GF-D8 (cell line): ENCODE data around the gene SFTPD.

Source experiments
- DNase-seq: peaks from one replicate; lab custom pipeline; 2025; lab: John Stamatoyannopoulos, UW

Gene SFTPD

GRCh38 chr10:79944428-79945395 lies 4.2 kb downstream of the SFTPD start:
- DNase-seq, result no peak

- no peak for DNase-seq
These were observed 5.0 kb downstream of the SFTPD start for GRCh38 chr10:79943871-79944270.

GRCh38 chr10:79942261-79943185 lies 6.4 kb downstream of the SFTPD start:
- DNase-seq, result no peak

GRCh38 chr10:79941585-79942210 lies 7.2 kb downstream of the SFTPD start:
- DNase-seq, result no peak

- no peak for DNase-seq
These were observed 7.8 kb downstream of the SFTPD start for GRCh38 chr10:79941146-79941545.

GRCh38 chr10:79940431-79940830 lies 8.5 kb downstream of the SFTPD start:
- no peak for DNase-seq

GRCh38 chr10:79939969-79940368 lies 8.9 kb downstream of the SFTPD start:
- no peak for DNase-seq

GRCh38 chr10:79938728-79939406 lies 10.0 kb downstream of the SFTPD start:
- DNase-seq, result peak; percentile 77

- DNase-seq, result no peak
These were observed 11.2 kb downstream of the SFTPD start for GRCh38 chr10:79937701-79938151.

GRCh38 chr10:79936625-79937615 lies 12.0 kb downstream of the SFTPD start:
- no peak for DNase-seq

GRCh38 chr10:79933961-79934360 lies 14.9 kb downstream of the SFTPD start:
- DNase-seq, result no peak

GRCh38 chr10:79932841-79933379 lies 16.0 kb downstream of the SFTPD start:
- DNase-seq, result no peak

GRCh38 chr10:79932307-79932706 lies 16.6 kb downstream of the SFTPD start:
- no peak for DNase-seq

- DNase-seq, result no peak
These were observed 18.2 kb downstream of the SFTPD start for GRCh38 chr10:79930751-79931150.

- no peak for DNase-seq
These were observed 18.6 kb downstream of the SFTPD start for GRCh38 chr10:79930267-79930666.

GRCh38 chr10:79929409-79929904 lies 19.4 kb downstream of the SFTPD start:
- DNase-seq, result peak; percentile 5

- no peak for DNase-seq
These were observed 20.8 kb downstream of the SFTPD start for GRCh38 chr10:79928028-79928583.

- no peak for DNase-seq
These were observed 21.6 kb downstream of the SFTPD start for GRCh38 chr10:79927111-79927828.

GRCh38 chr10:79926037-79926436 lies 22.9 kb downstream of the SFTPD start:
- DNase-seq, result no peak
